ENCODE data around the gene HPSE.
"Not testable (repeated sequence)": the region's sequence is repeated elsewhere in the genome, so short reads cannot be mapped to it uniquely, and the experiment has no call there.

HPSE gene

DNA sequence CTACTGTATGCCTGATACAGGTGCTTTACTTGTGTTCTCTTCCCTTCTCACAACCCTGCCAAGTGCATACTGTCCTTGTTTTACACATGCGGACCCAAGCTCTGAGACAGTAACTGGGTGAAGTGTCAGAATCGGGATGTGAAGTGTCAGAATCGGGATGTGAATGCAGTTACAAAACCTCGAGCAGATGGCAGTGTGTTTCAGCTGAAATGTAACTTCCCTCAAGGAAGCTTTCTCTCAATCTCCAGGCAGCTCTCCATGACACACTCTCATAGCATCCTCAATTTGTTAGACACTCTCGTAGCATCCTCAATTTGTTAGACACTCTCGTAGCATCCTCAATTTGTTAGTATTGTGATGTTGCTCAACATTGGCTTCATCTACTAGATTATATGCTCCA is 1.1 kb upstream of the HPSE start:
- no peak overlapping the region for H3K4me3 ChIP-seq (ENCODE audit: extremely low read depth, insufficient read depth, low read length, poor library complexity, severe bottlenecking)
- H3K4me1 ChIP-seq (ENCODE audit: control insufficient read depth, insufficient read depth, low read length, poor library complexity, severe bottlenecking): peaks cover 2% of the 10 kb centered on the region
- H3K9me3 ChIP-seq (ENCODE audit: control insufficient read depth, low read length): no peaks in the 10 kb centered on the region
- 36 to 50% methylated on average over 2 to 3 of the region's 6 CpGs for WGBS, 2 experiments (ENCODE audit: insufficient coverage in 2 of 2)
- no peak overlapping the region for H3K27ac ChIP-seq (ENCODE audit: low read depth, low read length, severe bottlenecking)
- no peaks in the 10 kb centered on the region for H3K36me3 ChIP-seq (ENCODE audit: control insufficient read depth, insufficient read depth, low read length)

DNA sequence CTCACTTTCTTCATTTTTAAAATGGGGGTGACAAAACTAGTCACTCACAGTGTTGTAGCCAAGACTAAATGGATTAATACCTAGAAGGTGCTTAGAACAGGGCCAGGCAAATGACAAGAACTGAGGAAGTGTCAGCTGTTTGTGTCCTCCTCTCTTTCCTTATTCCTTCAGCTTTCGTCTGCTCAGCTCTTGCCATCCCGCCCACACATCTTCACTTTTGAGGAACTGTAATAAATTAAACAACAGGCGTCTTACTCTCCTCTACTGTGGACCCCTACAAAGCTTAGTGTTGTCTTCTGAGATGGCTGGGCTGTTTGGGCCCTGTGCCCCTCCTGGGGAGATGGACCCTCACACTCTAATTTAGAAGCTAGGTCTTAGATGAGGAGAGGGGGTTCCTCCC is 2.7 kb downstream of the HPSE start:
- H3K36me3 ChIP-seq (ENCODE audit: control insufficient read depth, insufficient read depth, low read length): no peaks in the 10 kb centered on the region
- no peak overlapping the region for H3K27ac ChIP-seq (ENCODE audit: low read depth, low read length, severe bottlenecking)
- 40 to 60% methylated on average over 1 of the region's 3 CpGs for WGBS, 2 experiments (ENCODE audit: insufficient coverage in 2 of 2)
- no peaks in the 10 kb centered on the region for H3K9me3 ChIP-seq (ENCODE audit: control insufficient read depth, low read length)
- H3K4me3 ChIP-seq (ENCODE audit: extremely low read depth, insufficient read depth, low read length, poor library complexity, severe bottlenecking): no peak overlapping the region
- H3K4me1 ChIP-seq (ENCODE audit: control insufficient read depth, insufficient read depth, low read length, poor library complexity, severe bottlenecking): peaks cover 2% of the 10 kb centered on the region

DNA sequence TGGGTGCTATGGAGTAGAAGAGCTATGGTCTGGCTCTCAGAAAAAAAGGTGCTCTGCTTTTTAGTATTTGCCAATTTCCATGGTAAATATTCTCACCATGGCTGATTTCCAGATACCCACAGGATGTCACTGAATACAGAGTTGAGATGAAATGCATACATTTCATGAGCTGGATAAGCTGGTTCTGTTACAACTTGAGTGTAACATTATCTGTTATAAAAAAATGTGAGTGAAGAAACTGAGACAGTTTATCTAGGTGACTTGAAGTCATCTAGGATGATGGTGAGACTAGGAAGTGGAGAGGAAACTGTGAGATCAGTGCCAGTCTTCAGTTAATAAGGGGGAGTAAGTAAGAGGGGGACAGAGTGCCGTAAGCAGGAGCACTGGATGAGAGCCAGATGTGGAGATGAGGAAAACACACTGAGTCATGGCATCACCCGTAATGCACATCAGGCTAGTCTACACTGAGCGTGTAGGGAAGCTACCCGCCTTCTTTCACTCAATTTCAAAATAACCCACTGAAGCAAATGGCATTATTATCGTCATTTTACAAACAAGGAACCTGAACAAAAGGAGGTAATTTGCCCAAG is 5.0 kb downstream of the HPSE start:
- H3K4me1 ChIP-seq (ENCODE audit: control insufficient read depth, insufficient read depth, low read length, poor library complexity, severe bottlenecking): peaks cover 2% of the 10 kb centered on the region
- H3K9me3 ChIP-seq (ENCODE audit: control insufficient read depth, low read length): no peaks in the 10 kb centered on the region
- no peak overlapping the region for H3K4me3 ChIP-seq (ENCODE audit: extremely low read depth, insufficient read depth, low read length, poor library complexity, severe bottlenecking)
- 80 to 98% methylated on average over 2 to 4 of the region's 5 CpGs for WGBS, 2 experiments (ENCODE audit: insufficient coverage in 2 of 2)
- no peaks in the 10 kb centered on the region for H3K36me3 ChIP-seq (ENCODE audit: control insufficient read depth, insufficient read depth, low read length)
- H3K27ac ChIP-seq (ENCODE audit: low read depth, low read length, severe bottlenecking): no peak overlapping the region

DNA sequence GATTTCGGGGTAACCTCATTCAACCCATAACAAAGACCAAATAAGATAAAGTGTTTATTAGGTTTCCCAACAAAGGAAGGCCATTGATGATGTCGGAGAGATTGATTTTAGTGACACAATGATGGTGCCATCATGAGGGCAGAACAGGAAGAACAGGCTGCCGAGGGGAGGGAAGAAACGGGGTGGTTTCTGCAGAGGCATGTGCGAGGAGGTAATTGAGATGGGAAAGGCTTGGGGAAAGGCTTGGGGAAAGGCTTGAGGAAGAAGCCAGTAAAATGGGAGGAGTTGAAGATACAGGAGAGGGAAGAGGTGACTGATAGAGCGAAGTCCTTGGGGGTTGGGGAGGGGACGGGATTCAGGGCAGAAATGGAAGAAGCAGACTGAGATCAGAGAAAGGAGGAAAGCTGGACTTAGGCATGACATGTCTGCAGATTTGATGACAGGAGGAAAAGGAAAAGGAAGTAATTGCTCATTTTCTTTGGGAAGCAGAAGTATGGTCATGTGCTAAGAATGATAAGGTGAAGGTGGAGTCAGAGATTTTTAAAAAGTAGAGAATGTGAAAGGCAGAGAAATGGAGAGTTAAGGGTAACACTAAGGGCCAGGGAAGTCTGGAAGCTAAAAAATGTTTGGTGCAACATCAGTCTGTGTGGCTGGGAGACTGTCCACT is 6.0 kb downstream of the HPSE start:
- H3K9me3 ChIP-seq (ENCODE audit: control insufficient read depth, low read length): no peaks in the 10 kb centered on the region
- H3K4me3 ChIP-seq (ENCODE audit: extremely low read depth, insufficient read depth, low read length, poor library complexity, severe bottlenecking): no peak overlapping the region
- H3K4me1 ChIP-seq (ENCODE audit: control insufficient read depth, insufficient read depth, low read length, poor library complexity, severe bottlenecking): no peaks in the 10 kb centered on the region
- H3K27ac ChIP-seq (ENCODE audit: low read depth, low read length, severe bottlenecking): no peak overlapping the region
- WGBS, 2 experiments (ENCODE audit: insufficient coverage in 2 of 2): 38 to 48% methylated on average over 5 to 6 of the region's 7 CpGs
- H3K36me3 ChIP-seq (ENCODE audit: control insufficient read depth, insufficient read depth, low read length): no peaks in the 10 kb centered on the region

DNA sequence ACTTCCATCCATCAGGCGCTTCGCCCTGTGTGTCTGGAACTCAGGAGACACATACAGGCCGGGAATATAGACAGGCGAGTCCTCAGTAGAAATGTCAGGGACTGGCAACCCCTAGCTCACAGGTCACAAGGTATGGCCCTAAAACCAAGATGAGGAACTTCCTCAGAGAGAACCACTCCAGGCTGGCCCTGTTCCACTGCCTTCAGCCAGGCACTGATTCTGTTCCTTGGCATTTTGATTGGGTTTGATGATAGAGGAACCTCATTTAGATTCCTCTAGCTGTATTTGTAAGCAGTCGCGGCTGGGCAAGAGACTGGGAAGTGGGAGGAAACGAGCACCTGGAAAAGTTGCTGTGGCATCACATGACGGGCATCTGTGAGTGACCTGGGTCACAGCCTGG is 8.1 kb downstream of the HPSE start:
- 82 to 88% methylated on average over 6 to 8 of the region's 8 CpGs for WGBS, 2 experiments (ENCODE audit: insufficient coverage in 2 of 2)
- Histone ChIP-seq H3K9me3 (ENCODE audit: control insufficient read depth, low read length) (no peaks in the 10 kb centered on the region), H3K4me1 (ENCODE audit: control insufficient read depth, insufficient read depth, low read length, poor library complexity, severe bottlenecking) (no peaks in the 10 kb centered on the region), H3K27ac (ENCODE audit: low read depth, low read length, severe bottlenecking) (no peak overlapping the region), H3K4me3 (ENCODE audit: extremely low read depth, insufficient read depth, low read length, poor library complexity, severe bottlenecking) (no peak overlapping the region), H3K36me3 (ENCODE audit: control insufficient read depth, insufficient read depth, low read length) (no peaks in the 10 kb centered on the region)

DNA sequence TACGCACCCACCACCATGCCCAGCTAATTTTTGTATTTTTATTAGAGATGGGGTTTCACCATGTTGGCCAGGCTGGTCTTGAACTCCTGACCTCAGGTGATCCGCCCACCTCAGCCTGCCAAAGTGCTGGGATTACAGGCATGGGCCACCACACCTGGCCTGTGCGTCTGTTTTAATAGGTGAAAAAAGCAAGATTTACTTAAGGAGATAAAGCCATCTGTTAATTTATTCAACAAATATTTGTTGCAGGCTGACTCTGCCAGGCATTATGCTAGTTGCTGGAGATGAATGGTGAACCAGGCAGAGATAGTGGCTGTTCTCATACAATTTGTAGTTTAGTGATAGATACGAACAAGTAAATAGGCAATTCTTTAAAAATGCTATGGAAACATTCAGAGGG is 9.3 kb downstream of the HPSE start:
- not testable (repeated sequence) for H3K27ac ChIP-seq (ENCODE audit: low read depth, low read length, severe bottlenecking); H3K4me3 ChIP-seq (ENCODE audit: extremely low read depth, insufficient read depth, low read length, poor library complexity, severe bottlenecking); H3K9me3 ChIP-seq (ENCODE audit: control insufficient read depth, low read length); H3K36me3 ChIP-seq (ENCODE audit: control insufficient read depth, insufficient read depth, low read length); H3K4me1 ChIP-seq (ENCODE audit: control insufficient read depth, insufficient read depth, low read length, poor library complexity, severe bottlenecking)
- WGBS, 2 experiments (ENCODE audit: insufficient coverage in 2 of 2): 80 to 91% methylated on average over 1 of the region's 4 CpGs

DNA sequence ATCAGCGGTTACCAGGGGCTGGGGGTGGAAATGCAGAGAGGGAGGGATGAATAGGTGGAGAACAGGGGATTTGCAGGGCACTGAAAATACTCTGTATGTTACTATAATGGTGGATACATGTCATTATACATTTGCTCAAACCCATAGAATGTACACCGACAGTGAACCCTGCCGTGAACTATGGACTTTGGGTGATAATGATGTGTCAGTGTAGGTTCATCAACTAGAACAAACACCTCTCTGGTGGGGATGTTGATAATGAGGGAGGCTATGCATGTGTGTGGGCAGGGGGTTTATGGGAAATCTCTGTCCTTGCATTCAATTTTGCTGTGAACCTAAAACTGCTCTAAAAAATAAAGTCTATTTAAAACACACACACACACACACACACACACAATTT is 11.5 kb downstream of the HPSE start:
- no peaks in the 10 kb centered on the region for H3K9me3 ChIP-seq (ENCODE audit: control insufficient read depth, low read length)
- no peaks in the 10 kb centered on the region for H3K36me3 ChIP-seq (ENCODE audit: control insufficient read depth, insufficient read depth, low read length)
- no peaks in the 10 kb centered on the region for H3K4me1 ChIP-seq (ENCODE audit: control insufficient read depth, insufficient read depth, low read length, poor library complexity, severe bottlenecking)
- WGBS, 2 experiments (ENCODE audit: insufficient coverage in 2 of 2): 100% methylated on average over 1 of the region's 3 CpGs; no CpG with 5 or more reads in 1 of the 2 experiments
- H3K27ac ChIP-seq (ENCODE audit: low read depth, low read length, severe bottlenecking): no peak overlapping the region
- H3K4me3 ChIP-seq (ENCODE audit: extremely low read depth, insufficient read depth, low read length, poor library complexity, severe bottlenecking): no peak overlapping the region

DNA sequence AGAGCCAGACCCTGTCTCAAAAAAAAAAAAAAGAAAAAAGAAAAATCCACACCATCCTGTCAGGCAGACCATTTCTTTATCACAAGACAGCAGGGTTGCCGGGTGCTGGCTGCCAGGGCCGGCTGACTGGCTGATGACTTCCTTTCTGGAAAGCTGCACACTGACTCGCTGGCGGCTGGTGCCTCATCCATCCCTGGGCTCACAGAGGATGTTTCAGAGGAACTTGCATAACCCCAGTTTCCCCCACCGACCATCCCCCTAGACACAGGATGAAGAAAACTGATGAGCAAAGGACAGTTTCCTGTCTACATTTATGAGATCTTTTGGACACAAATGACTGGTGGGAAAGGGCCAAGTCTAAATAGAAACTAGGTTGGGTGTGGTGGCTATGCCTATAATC is 14.1 kb downstream of the HPSE start:
- no peaks in the 10 kb centered on the region for H3K9me3 ChIP-seq (ENCODE audit: control insufficient read depth, low read length)
- no peaks in the 10 kb centered on the region for H3K4me1 ChIP-seq (ENCODE audit: control insufficient read depth, insufficient read depth, low read length, poor library complexity, severe bottlenecking)
- no peak overlapping the region for H3K27ac ChIP-seq (ENCODE audit: low read depth, low read length, severe bottlenecking)
- no peaks in the 10 kb centered on the region for H3K36me3 ChIP-seq (ENCODE audit: control insufficient read depth, insufficient read depth, low read length)
- 87 to 88% methylated on average over 2 to 3 of the region's 5 CpGs for WGBS, 2 experiments (ENCODE audit: insufficient coverage in 2 of 2)
- H3K4me3 ChIP-seq (ENCODE audit: extremely low read depth, insufficient read depth, low read length, poor library complexity, severe bottlenecking): no peak overlapping the region

DNA sequence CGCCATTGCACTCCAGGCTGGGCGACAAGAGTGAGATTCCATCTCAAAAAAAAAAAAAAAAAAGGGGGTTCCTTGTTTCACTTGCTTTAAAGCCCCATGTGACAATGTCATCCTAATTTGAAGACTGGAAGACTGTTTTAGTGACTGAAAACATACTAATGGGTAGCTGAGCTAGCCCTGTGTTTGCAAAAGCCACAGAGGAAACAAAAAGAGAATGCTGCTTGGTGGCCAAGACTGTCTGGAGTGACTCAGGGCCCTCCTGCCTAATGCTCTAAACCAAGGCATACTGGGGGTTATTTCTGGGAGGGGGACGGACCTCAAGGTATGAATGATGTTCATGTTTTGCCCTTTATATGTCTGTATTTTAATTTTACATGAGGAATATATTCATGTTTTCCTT is 16.0 kb downstream of the HPSE start:
- Histone ChIP-seq H3K36me3 (ENCODE audit: control insufficient read depth, insufficient read depth, low read length) (no peaks in the 10 kb centered on the region), H3K9me3 (ENCODE audit: control insufficient read depth, low read length) (no peaks in the 10 kb centered on the region), H3K4me1 (ENCODE audit: control insufficient read depth, insufficient read depth, low read length, poor library complexity, severe bottlenecking) (no peaks in the 10 kb centered on the region), H3K27ac (ENCODE audit: low read depth, low read length, severe bottlenecking) (no peak overlapping the region), H3K4me3 (ENCODE audit: extremely low read depth, insufficient read depth, low read length, poor library complexity, severe bottlenecking) (no peak overlapping the region)
- 92% methylated on average over 2 of the region's 3 CpGs; no CpG with 5 or more reads in 1 of the 2 experiments for WGBS, 2 experiments (ENCODE audit: insufficient coverage in 2 of 2)

DNA sequence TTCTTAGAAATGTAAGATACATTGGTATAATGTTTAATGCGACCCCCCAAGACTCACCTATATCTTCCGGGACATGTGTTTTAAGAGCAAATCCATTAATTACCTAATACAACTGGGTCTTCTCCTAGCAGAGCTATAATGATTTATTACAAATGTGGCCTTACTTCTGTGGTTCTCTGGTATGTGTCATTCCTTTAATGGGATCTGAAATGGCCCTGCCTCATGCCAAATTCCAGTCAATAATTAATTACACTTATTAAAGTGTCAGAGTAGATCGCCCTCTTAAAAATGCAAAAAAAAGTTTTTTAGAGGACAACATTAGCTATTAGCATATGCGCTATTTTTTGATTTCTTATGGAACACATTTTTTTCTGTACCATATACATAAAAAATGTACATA is 17.0 kb downstream of the HPSE start:
- Histone ChIP-seq H3K4me3 (ENCODE audit: extremely low read depth, insufficient read depth, low read length, poor library complexity, severe bottlenecking) (no peak overlapping the region), H3K36me3 (ENCODE audit: control insufficient read depth, insufficient read depth, low read length) (no peaks in the 10 kb centered on the region), H3K27ac (ENCODE audit: low read depth, low read length, severe bottlenecking) (no peak overlapping the region), H3K4me1 (ENCODE audit: control insufficient read depth, insufficient read depth, low read length, poor library complexity, severe bottlenecking) (no peaks in the 10 kb centered on the region), H3K9me3 (ENCODE audit: control insufficient read depth, low read length) (no peaks in the 10 kb centered on the region)
- WGBS, 2 experiments (ENCODE audit: insufficient coverage in 2 of 2): no CpG with 5 or more reads among the region's 4 CpGs

DNA sequence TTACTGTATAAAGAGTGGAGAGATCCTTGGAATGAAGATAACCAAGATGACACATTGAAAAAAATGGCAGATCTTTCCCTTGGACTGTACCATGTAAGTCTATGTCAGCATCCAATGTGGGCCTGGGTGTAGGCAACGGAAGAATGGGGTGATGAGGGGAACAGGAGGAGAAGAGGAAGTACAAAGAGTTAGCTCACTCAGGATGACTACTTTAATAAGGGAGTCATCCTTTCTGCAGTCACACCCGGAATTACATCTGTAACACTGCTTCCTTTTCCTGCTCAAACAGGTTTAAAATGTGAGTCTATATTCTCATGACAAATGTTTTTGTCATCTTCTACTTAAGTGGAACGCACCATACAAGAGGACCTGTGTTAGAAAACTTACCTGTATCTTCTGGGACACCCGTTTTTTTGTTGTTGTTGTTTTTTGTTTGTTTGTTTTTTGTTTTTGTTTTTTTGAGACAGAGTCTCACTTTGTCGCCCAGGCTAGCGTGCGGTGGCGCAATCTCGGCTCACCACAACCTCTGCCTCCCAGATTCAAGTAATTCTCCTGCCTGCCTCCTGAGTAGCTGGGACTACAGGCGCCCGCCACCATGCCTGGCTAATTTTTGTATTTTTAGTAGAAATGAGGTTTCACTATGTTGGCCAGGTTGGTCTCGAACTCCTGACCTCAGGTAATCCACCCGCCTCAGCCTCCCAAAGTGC is 18.0 kb downstream of the HPSE start:
- Histone ChIP-seq H3K27ac (ENCODE audit: low read depth, low read length, severe bottlenecking) (no peak overlapping the region), H3K36me3 (ENCODE audit: control insufficient read depth, insufficient read depth, low read length) (no peaks in the 10 kb centered on the region), H3K4me3 (ENCODE audit: extremely low read depth, insufficient read depth, low read length, poor library complexity, severe bottlenecking) (no peak overlapping the region), H3K9me3 (ENCODE audit: control insufficient read depth, low read length) (no peaks in the 10 kb centered on the region), H3K4me1 (ENCODE audit: control insufficient read depth, insufficient read depth, low read length, poor library complexity, severe bottlenecking) (no peaks in the 10 kb centered on the region)
- WGBS, 2 experiments (ENCODE audit: insufficient coverage in 2 of 2): 77 to 100% methylated on average over 5 of the region's 13 CpGs

All from mesodermal cell (in vitro differentiated cells).